Colon (tissue), 2 donors: ENCODE results near the gene CHID1.

Source experiments
- FAIRE-seq: peaks from 2 replicates; lab custom pipeline; 2012; peaks lifted over from hg19 to GRCh38; lab: Jason Lieb, UNC
- donor health status: control.
- donor health status: control.

CHID1 gene

GRCh38 chr11:821512-822371 lies 88.9 kb downstream of the CHID1 start:
- no peak for FAIRE-seq

- FAIRE-seq = no peak
These were observed 89.7 kb downstream of the CHID1 start for GRCh38 chr11:820655-821511.

- no peak for FAIRE-seq
These were observed 90.5 kb downstream of the CHID1 start for GRCh38 chr11:819943-820649.

GRCh38 chr11:819129-819931 lies 91.3 kb downstream of the CHID1 start:
- FAIRE-seq = no peak

GRCh38 chr11:818396-819128 lies 92.0 kb downstream of the CHID1 start, which contains the start of gene PNPLA2:
TSS of gene PNPLA2 (plus strand) at chr11:818914. CDS start at chr11:819719, 805 bp downstream.
- FAIRE-seq = no peak
